ENCODE data around the gene PPIF. TPM values are rescaled to one million over a fixed set of nuclear protein-coding genes. Genes with fewer than 3 reads are reported as not detected.

PPIF gene
- 48.5 and 51.1 TPM in 2 replicates for total RNA-seq

GRCh38 chr10:79347226-79347893 is at the start of gene PPIF:
PPIF (plus strand) TSS chr10:79347469; CDS start chr10:79347549, 80 bp downstream.

Other genes with a start within 250 kb of the PPIF start
- 2.3 and 2.5 TPM in 2 replicates for gene ZCCHC24, start 98.2 kb downstream of the PPIF start, total RNA-seq
- gene EIF5AL1, start 165.1 kb downstream of the PPIF start, total RNA-seq: 0.23 and 0.42 TPM in 2 replicates
- gene SFTPA2, start 212.9 kb downstream of the PPIF start, total RNA-seq: not detected in 2 replicates

All from airway epithelial cell (primary cell).